HEK293 (cell line): Measurements from ENCODE around the gene NSMCE4A.

ENCODE experiments used
- CTCF ChIA-PET: fragments of 350-600 bp; formaldehyde crosslinking; extraction: SDS; loops from one replicate; lab custom pipeline; 2021; ENCODE audit warnings: antibody characterized with exemption; lab: Yijun Ruan, JAX
- POLR2A ChIA-PET: fragments of 300-600 bp; formaldehyde crosslinking; extraction: SDS; loops from one replicate; lab custom pipeline; 2020; ENCODE audit warnings: antibody characterized with exemption, inconsistent platforms; lab: Yijun Ruan, JAX
- H3K27ac ChIP-seq: fragments of 200-500 bp; sonication (Bioruptor generic); 2 replicates; pipeline ENCODE4 v1.5.1; 2014; ENCODE audit warnings: low read depth, low read length, control low read depth, inconsistent platforms; ENCODE audit errors: extremely low read depth
- H3K36me3 ChIP-seq, 2 experiments: fragments of 200-500 bp in 1 of 2; sonication (Bioruptor generic) in 1 of 2; 1 replicate in 1 of 2; 2 replicates in 1 of 2; pipeline ENCODE4 v1.5.1; 2014 to 2017; ENCODE audit warnings: inconsistent platforms in 2 of 2, low read length in 2 of 2; ENCODE audit not compliant: control insufficient read depth in 2 of 2, insufficient read depth in 1 of 2
- H3K4me1 ChIP-seq: fragments of 200-500 bp; sonication (Bioruptor generic); 2 replicates; pipeline ENCODE4 v1.5.1; 2014; ENCODE audit warnings: mild to moderate bottlenecking, low read length, inconsistent platforms; ENCODE audit not compliant: control insufficient read depth, insufficient read depth
- H3K4me3 ChIP-seq: 2 replicates; pipeline ENCODE4 v1.5.1; 2011; ENCODE audit warnings: low read depth, mild to moderate bottlenecking, control low read depth, low read length, moderate library complexity
- H3K9me3 ChIP-seq: fragments of 200-500 bp; sonication (Bioruptor generic); 2 replicates; pipeline ENCODE4 v1.5.1; 2014; ENCODE audit warnings: low read depth, low read length, inconsistent platforms; ENCODE audit not compliant: control insufficient read depth, insufficient read depth
- GFI1B ChIP-seq: fragments of 450-650 bp; formaldehyde crosslinking; IDR thresholded peaks from 2 replicates; pipeline ENCODE4 v1.5.1; 2016; ENCODE audit warnings: missing biosample characterization, missing genetic modification characterization
- GLIS2 ChIP-seq: fragments of 450-650 bp; formaldehyde crosslinking; IDR thresholded peaks from 2 replicates; pipeline ENCODE4 v1.5.1; 2016; ENCODE audit warnings: missing biosample characterization, missing genetic modification characterization
- IKZF3 ChIP-seq: fragments of 450-650 bp; IDR thresholded peaks from 2 replicates; pipeline ENCODE4 v1.5.0; 2018; ENCODE audit warnings: missing biosample characterization, mild to moderate bottlenecking, missing genetic modification characterization, moderate library complexity
- PATZ1 ChIP-seq: fragments of 450-650 bp; formaldehyde crosslinking; IDR thresholded peaks from 2 replicates; pipeline ENCODE4 v1.5.1; 2016; ENCODE audit warnings: missing biosample characterization, missing genetic modification characterization
- PRDM1 ChIP-seq: fragments of 450-650 bp; formaldehyde crosslinking; IDR thresholded peaks from 2 replicates; pipeline ENCODE4; 2016; ENCODE audit warnings: missing biosample characterization, missing genetic modification characterization
- PRDM2 ChIP-seq: fragments of 450-650 bp; formaldehyde crosslinking; IDR thresholded peaks from 2 replicates; pipeline ENCODE4 v1.5.1; 2016; ENCODE audit warnings: missing biosample characterization, missing genetic modification characterization, borderline replicate concordance
- REPIN1 ChIP-seq: fragments of 450-650 bp; formaldehyde crosslinking; IDR thresholded peaks from 2 replicates; pipeline ENCODE4 v1.5.1; 2017; ENCODE audit warnings: missing biosample characterization, missing genetic modification characterization, low read depth
- ZBTB20 ChIP-seq: fragments of 450-650 bp; formaldehyde crosslinking; IDR thresholded peaks from 2 replicates; pipeline ENCODE4 v1.5.1; 2016; ENCODE audit warnings: missing biosample characterization, missing genetic modification characterization
- ZBTB26 ChIP-seq: fragments of 450-650 bp; formaldehyde crosslinking; optimal IDR thresholded peaks from 2 replicates; pipeline ENCODE3; 2016; ENCODE audit warnings: missing biosample characterization, mild to moderate bottlenecking, missing genetic modification characterization
- ZBTB44 ChIP-seq: fragments of 450-650 bp; IDR thresholded peaks from 2 replicates; pipeline ENCODE4 v1.5.1; 2018; ENCODE audit warnings: missing biosample characterization, mild to moderate bottlenecking, missing genetic modification characterization
- ZNF121 ChIP-seq: fragments of 450-650 bp; formaldehyde crosslinking; IDR thresholded peaks from 2 replicates; pipeline ENCODE4 v1.5.1; 2016; ENCODE audit warnings: missing biosample characterization, missing genetic modification characterization
- ZNF157 ChIP-seq: fragments of 450-650 bp; formaldehyde crosslinking; IDR thresholded peaks from 2 replicates; pipeline ENCODE4 v1.5.1; 2016; ENCODE audit warnings: missing biosample characterization, missing genetic modification characterization
- ZNF2 ChIP-seq: fragments of 450-650 bp; formaldehyde crosslinking; IDR thresholded peaks from 2 replicates; pipeline ENCODE4 v1.5.1; 2016; ENCODE audit warnings: missing biosample characterization, missing genetic modification characterization
- ZNF292 ChIP-seq: fragments of 450-650 bp; formaldehyde crosslinking; IDR thresholded peaks from 2 replicates; pipeline ENCODE4 v1.5.1; 2016; ENCODE audit warnings: low read depth, missing biosample characterization, missing genetic modification characterization, borderline replicate concordance
- ZNF366 ChIP-seq: fragments of 450-650 bp; formaldehyde crosslinking; conservative IDR thresholded peaks from 2 replicates; pipeline ENCODE4 v1.5.1; 2016; ENCODE audit warnings: missing biosample characterization, missing genetic modification characterization
- ZNF394 ChIP-seq: fragments of 450-650 bp; formaldehyde crosslinking; IDR thresholded peaks from 2 replicates; pipeline ENCODE4 v1.5.1; 2016; ENCODE audit warnings: missing biosample characterization, missing genetic modification characterization, mild to moderate bottlenecking, moderate library complexity, borderline replicate concordance
- ZNF624 ChIP-seq: fragments of 450-650 bp; formaldehyde crosslinking; IDR thresholded peaks from 2 replicates; pipeline ENCODE4 v1.5.1; 2017; ENCODE audit warnings: missing biosample characterization, missing genetic modification characterization
- ZNF645 ChIP-seq: fragments of 450-650 bp; formaldehyde crosslinking; IDR thresholded peaks from 2 replicates; pipeline ENCODE4; 2016; ENCODE audit warnings: missing biosample characterization, missing genetic modification characterization
- ZNF707 ChIP-seq: fragments of 450-650 bp; formaldehyde crosslinking; IDR thresholded peaks from 2 replicates; pipeline ENCODE4 v1.5.1; 2016; ENCODE audit warnings: missing biosample characterization, missing genetic modification characterization
- ZNF76 ChIP-seq: fragments of 450-650 bp; formaldehyde crosslinking; IDR thresholded peaks from 2 replicates; pipeline ENCODE4; 2016; ENCODE audit warnings: low read depth, missing biosample characterization, missing genetic modification characterization, borderline replicate concordance
- ZNF791 ChIP-seq: fragments of 450-650 bp; formaldehyde crosslinking; IDR thresholded peaks from 2 replicates; pipeline ENCODE4 v1.5.1; 2016; ENCODE audit warnings: missing biosample characterization, missing genetic modification characterization
- ZNF830 ChIP-seq: fragments of 450-650 bp; IDR thresholded peaks from 2 replicates; pipeline ENCODE4 v1.5.0; 2018; ENCODE audit warnings: missing biosample characterization, missing genetic modification characterization, low read depth, mild to moderate bottlenecking, moderate library complexity

NSMCE4A gene

GRCh38 chr10:121926671-121927317 lies 48.2 kb downstream of the NSMCE4A start (continued):
- TF ChIP-seq PATZ1 (tag by site-specific recombination): no peak
- TF ChIP-seq GLIS2 (tag by site-specific recombination): no peak
- TF ChIP-seq ZNF624 (tag by site-specific recombination): no peak
- TF ChIP-seq ZBTB26 (tag by site-specific recombination): no peak
- 0 out of 2 replicates have a peak, but pooled peaks have one; percentile 27 for TF ChIP-seq ZNF366 (tag by site-specific recombination)
- no peak for TF ChIP-seq ZNF707 (tag by site-specific recombination)
- no peak for TF ChIP-seq ZNF645
- no peak for TF ChIP-seq ZNF157 (tag by site-specific recombination)
- TF ChIP-seq IKZF3: 0 out of 2 replicates have a peak, but pooled peaks have one; percentile 37
- TF ChIP-seq PRDM1 (tag by site-specific recombination): peak; percentile 86
- no peak for TF ChIP-seq REPIN1 (tag by site-specific recombination)
- 0 out of 2 replicates have a peak, but pooled peaks have one; percentile 40 for TF ChIP-seq ZNF2 (tag by site-specific recombination)
- no peak for TF ChIP-seq ZNF830 (tag by site-specific recombination)
- 0 out of 2 replicates have a peak, but pooled peaks have one; percentile 62 for TF ChIP-seq GFI1B (tag by site-specific recombination)

- CTCF ChIA-PET: no interaction called here
- POLR2A ChIA-PET: no interaction called here
- peak overlapping the region; percentile 82; the same call in 1 of the 2 replicates for H3K4me3 ChIP-seq
- TF ChIP-seq PRDM2 (tag by site-specific recombination) (no peak), ZNF292 (tag by site-specific recombination) (no peak), ZNF76 (tag by site-specific recombination) (no peak), ZNF121 (no peak), ZNF394 (tag by site-specific recombination) (no peak), ZNF791 (tag by site-specific recombination) (no peak), ZBTB20 (tag by site-specific recombination) (no peak), ZBTB44 (no peak)
Measured at GRCh38 chr10:121926157-121926556, 48.9 kb downstream of the NSMCE4A start.

More at GRCh38 chr10:121926157-121926556, 48.9 kb downstream of the NSMCE4A start:
- peaks cover 6 to 10% of the 10 kb centered on the region in 2 experiments for H3K36me3 ChIP-seq
- H3K9me3 ChIP-seq: no peaks in the 10 kb centered on the region
- H3K4me1 ChIP-seq: peaks cover 8% of the 10 kb centered on the region; the same call in 1 of the 2 replicates
- no peak overlapping the region for H3K27ac ChIP-seq
